Fibroblast of lung (primary cell): Measurements from ENCODE around the gene WFDC2. TPM values are rescaled to one million over a fixed set of nuclear protein-coding genes. Genes with fewer than 3 reads are reported as not detected.

Experiments
- DNase-seq, 2 donors: peaks; one replicate each; pipeline versions ENCODE4 v3.0.0 to v3.0.0-alpha.2; 2010; ENCODE audit warnings: low read depth in 2 of 2
- H2AFZ ChIP-seq: 2 replicates; pipeline ENCODE4 v1.5.1; 2012; ENCODE audit warnings: low read length, control low read depth, inconsistent platforms
- H3K27ac ChIP-seq: 2 replicates; pipeline ENCODE4 v1.5.1; 2011; ENCODE audit warnings: low read length, control low read depth; ENCODE audit not compliant: insufficient read depth
- H3K27me3 ChIP-seq: 2 replicates; pipeline ENCODE4 v1.5.1; 2011; ENCODE audit warnings: mild to moderate bottlenecking, low read length; ENCODE audit not compliant: control insufficient read depth, insufficient read depth
- H3K36me3 ChIP-seq: 2 replicates; pipeline ENCODE4 v1.5.1; 2011; ENCODE audit warnings: low read length; ENCODE audit not compliant: control insufficient read depth, insufficient read depth
- H3K4me1 ChIP-seq: 2 replicates; pipeline ENCODE4 v1.5.1; 2011; ENCODE audit warnings: low read length; ENCODE audit not compliant: control insufficient read depth, insufficient read depth; ENCODE audit errors: extremely low read depth
- H3K4me2 ChIP-seq: 2 replicates; pipeline ENCODE4 v1.5.1; 2011; ENCODE audit warnings: low read length, control low read depth; ENCODE audit not compliant: insufficient read depth; ENCODE audit errors: extremely low read depth
- H3K4me3 ChIP-seq, 4 experiments: fragments of 200-600 bp in 1 of 4; sonication (generic) in 1 of 4; replicated peaks in 1 of 4; 2 replicates each; pipeline ENCODE4 v1.5.1; 2011 to 2016; ENCODE audit warnings: low read length in 4 of 4, low read depth in 3 of 4, mild to moderate bottlenecking in 3 of 4, control low read depth in 2 of 4, inconsistent platforms in 1 of 4, mixed read lengths in 1 of 4; ENCODE audit not compliant: insufficient read depth in 1 of 4; ENCODE audit errors: control extremely low read depth in 1 of 4
- H3K79me2 ChIP-seq: 2 replicates; pipeline ENCODE4 v1.5.1; 2012; ENCODE audit warnings: mild to moderate bottlenecking, low read length, inconsistent platforms; ENCODE audit not compliant: control insufficient read depth, insufficient read depth
- H3K9ac ChIP-seq: 2 replicates; pipeline ENCODE4 v1.5.1; 2011; ENCODE audit warnings: mild to moderate bottlenecking, low read length, control low read depth; ENCODE audit not compliant: insufficient read depth
- H3K9me3 ChIP-seq: 2 replicates; pipeline ENCODE4 v1.5.1; 2012; ENCODE audit warnings: low read depth, low read length; ENCODE audit not compliant: control insufficient read depth, insufficient read depth
- H4K20me1 ChIP-seq: 2 replicates; pipeline ENCODE4 v1.5.1; 2011; ENCODE audit warnings: low read length; ENCODE audit not compliant: control insufficient read depth, insufficient read depth; ENCODE audit errors: extremely low read depth
- CTCF ChIP-seq, 2 donors: IDR thresholded peaks in 1 of 2; conservative IDR thresholded peaks in 1 of 2; 1 replicate in 1 of 2; 2 replicates in 1 of 2; pipeline ENCODE4 v1.5.1; 2011 to 2012; ENCODE audit warnings: low read length in 2 of 2, control low read depth in 1 of 2, inconsistent platforms in 1 of 2, low read depth in 1 of 2, mild to moderate bottlenecking in 1 of 2
- EZH2 ChIP-seq: IDR thresholded peaks from 2 replicates; pipeline ENCODE4 v1.5.1; 2012; ENCODE audit warnings: low read length, control low read depth, mild to moderate bottlenecking; ENCODE audit errors: missing control alignments
- polyA plus RNA-seq, 2 donors: library from polyadenylated mRNA; depleted of rRNA in 1 of 2; stranded (reverse) in 1 of 2; unstranded in 1 of 2; fragments of >200 nt; gene quantifications; 2 replicates each; pipeline ENCODE4 v1.2.1, GENCODE V29; 2011 to 2012; ENCODE audit warnings: missing spikeins in 1 of 2
- total RNA-seq: library from RNA; depleted of rRNA; stranded (reverse); fragments of >200 nt; gene quantifications from 2 replicates; pipeline ENCODE4 v1.2.1, GENCODE V29; 2014

Gene WFDC2
- total and polyA plus RNA-seq, 2 donors (not counting 1 experiment from before 2014, with no cell fraction given), result not detected

GRCh38 chr20:45489083-45489531, 19.6 kb downstream of the WFDC2 start:
- H3K27me3 ChIP-seq, result peaks cover 5% of the 10 kb centered on the region
- no peak overlapping the region for H2AFZ ChIP-seq
- H3K27ac ChIP-seq, result no peak overlapping the region
- DNase-seq, result peak; percentile 21 to 33
- no peak overlapping the region for H3K9ac ChIP-seq
- H3K36me3 ChIP-seq, result no peaks in the 10 kb centered on the region
- TF ChIP-seq CTCF (conservative IDR thresholded peaks at IDR 0.05 in 1 of 2, IDR thresholded peaks at IDR 0.05 in 1 of 2; ENCODE audit: low read depth in 1 of 2, low read length in 2 of 2), result no peak
- TF ChIP-seq EZH2, result no peak
- H3K4me2 ChIP-seq, result no peak overlapping the region
- H4K20me1 ChIP-seq, result no peaks in the 10 kb centered on the region
- no peaks in the 10 kb centered on the region for H3K79me2 ChIP-seq
- H3K9me3 ChIP-seq, result no peaks in the 10 kb centered on the region
- no peak overlapping the region for H3K4me3 ChIP-seq
- no peaks in the 10 kb centered on the region for H3K4me1 ChIP-seq

GRCh38 chr20:45495501-45495941, 26.0 kb downstream of the WFDC2 start:
- no peak for DNase-seq

GRCh38 chr20:45496166-45496565, 26.6 kb downstream of the WFDC2 start:
- Histone ChIP-seq H3K4me1 (no peaks in the 10 kb centered on the region), H2AFZ (no peak overlapping the region), H3K9ac (no peak overlapping the region), H3K4me3 (no peak overlapping the region), H3K27ac (no peak overlapping the region), H3K36me3 (no peaks in the 10 kb centered on the region), H4K20me1 (no peaks in the 10 kb centered on the region), H3K4me2 (no peak overlapping the region), H3K27me3 (no peaks in the 10 kb centered on the region), H3K9me3 (no peaks in the 10 kb centered on the region), H3K79me2 (no peaks in the 10 kb centered on the region)
- no peak for TF ChIP-seq EZH2
- no peak for TF ChIP-seq CTCF (conservative IDR thresholded peaks at IDR 0.05 in 1 of 2, IDR thresholded peaks at IDR 0.05 in 1 of 2; ENCODE audit: low read depth in 1 of 2, low read length in 2 of 2)
- DNase-seq, result no peak

More at GRCh38 chr20:45495501-45495941, 26.0 kb downstream of the WFDC2 start:
- Histone ChIP-seq H2AFZ (no peak overlapping the region), H3K9me3 (no peaks in the 10 kb centered on the region), H4K20me1 (no peaks in the 10 kb centered on the region), H3K79me2 (no peaks in the 10 kb centered on the region), H3K4me2 (no peak overlapping the region), H3K27me3 (no peaks in the 10 kb centered on the region), H3K36me3 (no peaks in the 10 kb centered on the region), H3K4me3 (no peak overlapping the region), H3K4me1 (no peaks in the 10 kb centered on the region), H3K27ac (no peak overlapping the region), H3K9ac (no peak overlapping the region)
- TF ChIP-seq EZH2 (no peak), CTCF (conservative IDR thresholded peaks at IDR 0.05 in 1 of 2, IDR thresholded peaks at IDR 0.05 in 1 of 2; ENCODE audit: low read depth in 1 of 2, low read length in 2 of 2) (no peak)
